ENCODE results near the gene DSTYK.

GRCh38 chr1:205172729-205173366 lies 38.7 kb downstream of the DSTYK start:
- TF ChIP-seq EZH2 (IDR thresholded peaks at IDR 0.05) (no peak), POLR2AphosphoS5 (IDR thresholded peaks at IDR 0.05; ENCODE audit: borderline replicate concordance, low read depth, low read length) (no peak), FOXP2 (optimal IDR thresholded peaks at IDR 0.05; ENCODE audit: control extremely low read depth, extremely low read length, insufficient read depth) (no peak)

All from SK-N-MC (cell line).